IMR-90 (cell line): Measurements from ENCODE around the gene DAAM2. TPM values are rescaled to one million over a fixed set of nuclear protein-coding genes. Genes with fewer than 3 reads are reported as not detected.

Experiments
- ATAC-seq: fragments of 200-7000 bp; cut with Tn5 transposase; 2 replicates; pipeline ENCODE4 v1.9.1; 2020; ENCODE audit warnings: low read depth, mild to moderate bottlenecking, moderate library complexity
- BruUV-seq: library from RNA; stranded (reverse); fragments of 400-500 nt; replicated peaks from 2 replicates; lab custom pipeline; 2021; lab: Mats Ljungman, UMichigan
- CTCF ChIA-PET: fragments of 300-600 bp; formaldehyde crosslinking; extraction: SDS; loops from one replicate; lab custom pipeline; 2021; ENCODE audit warnings: antibody characterized with exemption; lab: Yijun Ruan, JAX
- POLR2A ChIA-PET: fragments of 300-600 bp; sonication (Branson Sonifier 250); formaldehyde crosslinking; loops from one replicate; lab custom pipeline; 2022; ENCODE audit warnings: antibody characterized with exemption; ENCODE audit not compliant: unreplicated experiment; lab: Charles Lee
- DNase-seq: peaks from one replicate; pipeline ENCODE4 v3.0.0; 2013
- H2AFZ ChIP-seq: replicated peaks from 2 replicates; pipeline ENCODE3; 2013; ENCODE audit warnings: low read length, mild to moderate bottlenecking; ENCODE audit not compliant: poor library complexity
- H2AK5ac ChIP-seq: 2 replicates; pipeline ENCODE4 v1.6.1; 2013; ENCODE audit warnings: low read depth, low read length, inconsistent platforms
- H2AK9ac ChIP-seq: replicated peaks from 2 replicates; pipeline ENCODE3; 2013; ENCODE audit warnings: mild to moderate bottlenecking, low read depth, low read length, moderate library complexity; ENCODE audit not compliant: poor library complexity
- H2BK120ac ChIP-seq: 2 replicates; pipeline ENCODE4 v1.6.1; 2013; ENCODE audit warnings: low read depth, low read length, inconsistent platforms
- H2BK15ac ChIP-seq: 3 replicates; pipeline ENCODE4 v1.6.1; 2013; ENCODE audit warnings: low read depth, low read length, inconsistent platforms
- H2BK20ac ChIP-seq: 2 replicates; pipeline ENCODE4 v1.6.1; 2013; ENCODE audit warnings: low read depth, mild to moderate bottlenecking, inconsistent platforms, low read length, moderate library complexity
- H2BK5ac ChIP-seq: 2 replicates; pipeline ENCODE4 v1.6.1; 2013; ENCODE audit warnings: mild to moderate bottlenecking, low read depth, low read length, inconsistent platforms; ENCODE audit not compliant: poor library complexity, severe bottlenecking
- H3K14ac ChIP-seq: replicated peaks from 2 replicates; pipeline ENCODE4 v1.6.1; 2013; ENCODE audit warnings: low read depth, low read length, inconsistent platforms
- H3K18ac ChIP-seq: 2 replicates; pipeline ENCODE4 v1.6.1; 2013; ENCODE audit warnings: low read depth, low read length, control low read depth
- H3K23ac ChIP-seq: 2 replicates; pipeline ENCODE4 v1.6.1; 2013; ENCODE audit warnings: low read depth, low read length, inconsistent platforms
- H3K27ac ChIP-seq: 2 replicates; pipeline ENCODE4 v1.5.1; 2013; ENCODE audit warnings: mild to moderate bottlenecking, control low read depth, low read length; ENCODE audit not compliant: insufficient read depth
- H3K27me3 ChIP-seq: 2 replicates; pipeline ENCODE4 v1.6.1; 2013; ENCODE audit warnings: low read length; ENCODE audit not compliant: control insufficient read depth, insufficient read depth
- H3K36me3 ChIP-seq: 2 replicates; pipeline ENCODE4 v1.6.1; 2013; ENCODE audit warnings: low read length, mixed read lengths; ENCODE audit not compliant: control insufficient read depth, insufficient read depth
- H3K4ac ChIP-seq: 2 replicates; pipeline ENCODE4 v1.6.1; 2013; ENCODE audit warnings: low read depth, low read length, inconsistent platforms
- H3K4me1 ChIP-seq: 2 replicates; pipeline ENCODE4 v1.6.1; 2013; ENCODE audit warnings: low read length, mixed read lengths; ENCODE audit not compliant: control insufficient read depth, insufficient read depth
- H3K4me2 ChIP-seq: 2 replicates; pipeline ENCODE4 v1.6.1; 2013; ENCODE audit warnings: low read depth, mild to moderate bottlenecking, control low read depth, low read length, moderate library complexity
- H3K4me3 ChIP-seq: 2 replicates; pipeline ENCODE4 v1.5.1; 2013; ENCODE audit warnings: low read depth, mild to moderate bottlenecking, control low read depth, low read length, moderate library complexity; ENCODE audit not compliant: insufficient read depth
- H3K56ac ChIP-seq: 2 replicates; pipeline ENCODE4 v1.6.1; 2013; ENCODE audit warnings: low read length, inconsistent platforms; ENCODE audit not compliant: insufficient read depth; ENCODE audit errors: extremely low read depth
- H3K79me1 ChIP-seq, 2 experiments: 2 replicates each; pipeline ENCODE4 v1.6.1; 2013; ENCODE audit warnings: low read length in 2 of 2, inconsistent platforms in 1 of 2, low read depth in 1 of 2
- H3K9ac ChIP-seq: 2 replicates; pipeline ENCODE4 v1.6.1; 2013; ENCODE audit warnings: low read depth, low read length, control low read depth
- H3K9me1 ChIP-seq: 2 replicates; pipeline ENCODE4 v1.6.1; 2013; ENCODE audit warnings: low read length, inconsistent platforms; ENCODE audit not compliant: insufficient read depth
- H3K9me3 ChIP-seq: 2 replicates; pipeline ENCODE4 v1.6.1; 2013; ENCODE audit warnings: low read length; ENCODE audit not compliant: control insufficient read depth, insufficient read depth
- H4K20me1 ChIP-seq: 2 replicates; pipeline ENCODE4 v1.6.1; 2013; ENCODE audit warnings: low read length, inconsistent platforms; ENCODE audit not compliant: insufficient read depth
- H4K5ac ChIP-seq: 2 replicates; pipeline ENCODE4 v1.6.1; 2013; ENCODE audit warnings: mild to moderate bottlenecking, low read depth, low read length, control low read depth
- H4K8ac ChIP-seq, 2 experiments: 2 replicates each; pipeline ENCODE4 v1.6.1; 2013; ENCODE audit warnings: low read depth in 2 of 2, low read length in 2 of 2, control low read depth in 1 of 2, inconsistent platforms in 1 of 2
- H4K91ac ChIP-seq: 2 replicates; pipeline ENCODE4 v1.6.1; 2013; ENCODE audit warnings: low read depth, low read length, inconsistent platforms; ENCODE audit not compliant: insufficient read depth
- BHLHE40 ChIP-seq: fragments of 150-350 bp; IDR thresholded peaks from 2 replicates; pipeline ENCODE4 v1.6.1; 2016; ENCODE audit warnings: mild to moderate bottlenecking, low read depth, low read length
- CEBPB ChIP-seq: IDR thresholded peaks from 2 replicates; pipeline ENCODE4 v1.6.1; 2012; ENCODE audit warnings: low read depth, low read length, improper control_type of control experiment
- FOS ChIP-seq: fragments of 150-350 bp; IDR thresholded peaks from 2 replicates; pipeline ENCODE4 v1.6.1; 2016; ENCODE audit warnings: low read depth, low read length
- MAFK ChIP-seq: IDR thresholded peaks from 2 replicates; pipeline ENCODE4 v1.6.1; 2012; ENCODE audit warnings: low read depth, low read length, improper control_type of control experiment
- MAZ ChIP-seq: IDR thresholded peaks from 2 replicates; pipeline ENCODE4 v1.6.1; 2012; ENCODE audit warnings: low read depth, mild to moderate bottlenecking, low read length, improper control_type of control experiment, moderate library complexity, borderline replicate concordance
- NFE2L2 ChIP-seq: fragments of 150-350 bp; IDR thresholded peaks from 2 replicates; pipeline ENCODE4 v1.6.1; 2016; ENCODE audit warnings: low read depth, mild to moderate bottlenecking, low read length
- RAD21 ChIP-seq: IDR thresholded peaks from 2 replicates; pipeline ENCODE4 v1.6.1; 2012; ENCODE audit warnings: low read length, improper control_type of control experiment
- RFX5 ChIP-seq: IDR thresholded peaks from 2 replicates; pipeline ENCODE4 v1.8.0; 2012; ENCODE audit warnings: low read depth, mild to moderate bottlenecking, low read length, moderate library complexity
- SMC3 ChIP-seq: fragments of 150-350 bp; IDR thresholded peaks from 2 replicates; pipeline ENCODE4 v1.6.1; 2016; ENCODE audit warnings: low read depth, mild to moderate bottlenecking, antibody characterized with exemption, low read length, moderate library complexity
- WGBS, 2 experiments: methylation state at CpG; one replicate each; pipeline versions ENCODE4 v1.1.5 to v1.1.7; 2013; ENCODE audit warnings: missing lambda C conversion rate in 2 of 2; ENCODE audit not compliant: insufficient read length in 1 of 2; ENCODE audit errors: extremely low coverage in 2 of 2; 5-methylcytosine and 5-hydroxymethylcytosine counted together
- dilution Hi-C: fragments of 300-500 bp; cut with HindIII; formaldehyde crosslinking; loops from one replicate; pipeline ENCODE4 v1.14.3; 2018; ENCODE audit warnings: low sequenced_read_pairs; ENCODE audit not compliant: unreplicated experiment
- in situ Hi-C: fragments of 300-500 bp; cut with MboI; formaldehyde crosslinking; loops from 3 replicates; pipeline ENCODE4 v1.14.3; 2019; ENCODE audit warnings: low sequenced_read_pairs, inconsistent platforms, mixed read lengths
- intact Hi-C: fragments of 100-400 bp; cut with micrococcal nuclease; formaldehyde crosslinking; loops from 2 replicates; pipeline ENCODE4 v1.10.0; 2022
- polyA plus RNA-seq, 3 experiments: library from polyadenylated mRNA; depleted of rRNA; stranded (reverse); fragments of >200 nt; gene quantifications; 2 replicates each; pipeline ENCODE4 v1.2.3, GENCODE V29; 2012; ENCODE audit warnings: low replicate concordance in 1 of 3
- total RNA-seq: library from RNA; depleted of rRNA; stranded (reverse); fragments of >200 nt; gene quantifications from 2 replicates; pipeline ENCODE4 v1.2.3, GENCODE V29; 2012

Gene DAAM2
- total and polyA plus RNA-seq, 2 of the 4 experiments (the other 2 are of a cell fraction): 11.2 to 12.9 TPM

DNA sequence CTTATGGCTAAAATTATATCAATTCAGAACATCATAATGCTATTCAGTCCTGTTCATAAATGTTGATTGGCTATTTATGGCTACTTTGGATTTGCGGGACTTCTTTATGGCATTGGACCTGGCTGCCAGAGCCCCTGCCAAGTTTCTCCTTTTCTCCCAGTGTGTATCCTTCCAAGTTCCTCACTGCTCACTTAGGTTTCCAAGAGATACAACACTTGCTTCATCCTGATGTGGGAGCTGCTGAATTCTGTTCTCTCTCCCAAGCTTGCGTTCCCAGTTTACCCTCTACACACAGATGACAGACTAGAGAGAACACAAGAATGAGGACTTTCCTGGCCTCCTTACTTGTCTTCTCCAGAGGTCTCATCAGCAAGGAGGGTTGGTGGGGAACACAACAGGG is 18.4 kb upstream of the DAAM2 start (continued):
- TF ChIP-seq RAD21 (no peak), NFE2L2 (no peak), SMC3 (no peak), FOS (no peak), BHLHE40 (no peak), MAFK (no peak), RFX5 (no peak)

DNA sequence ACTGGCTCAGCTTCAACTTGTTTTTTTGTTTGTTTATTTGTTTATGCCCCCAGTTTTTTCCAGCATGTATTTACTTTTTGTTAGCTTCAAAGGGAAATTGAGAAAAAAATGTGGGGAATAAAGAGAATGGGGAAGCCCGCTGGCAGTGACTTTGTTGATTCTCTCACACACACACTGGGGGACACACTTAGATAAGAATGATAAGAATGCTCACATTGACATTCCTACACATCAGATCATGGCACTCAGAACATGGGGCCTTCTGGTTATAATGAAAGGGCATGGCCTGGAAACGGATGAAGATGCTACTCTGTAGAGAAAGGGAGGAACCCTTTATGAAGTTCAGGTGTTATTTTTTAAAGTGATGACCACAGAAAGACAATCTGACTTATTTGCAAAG is 15.6 kb upstream of the DAAM2 start:
- Histone ChIP-seq H3K79me1 (no peaks in the 10 kb centered on the region), H4K20me1 (no peaks in the 10 kb centered on the region), H2BK120ac (no peak overlapping the region), H3K9ac (no peak overlapping the region), H3K27me3 (no peaks in the 10 kb centered on the region), H3K4me2 (no peak overlapping the region), H3K14ac (no peak overlapping the region), H2AK5ac (no peak overlapping the region), H4K8ac (no peak overlapping the region), H2BK20ac (no peak overlapping the region), H2BK5ac (no peak overlapping the region), H3K9me3 (no peaks in the 10 kb centered on the region), H3K27ac (no peak overlapping the region), H3K9me1 (0 out of 2 replicates have a peak, but pooled peaks cover 3% of the 10 kb centered on the region), H3K36me3 (no peaks in the 10 kb centered on the region), H3K4ac (no peak overlapping the region), H3K23ac (no peak overlapping the region), H3K18ac (no peak overlapping the region), H3K4me1 (peaks cover 11% of the 10 kb centered on the region), H4K5ac (no peak overlapping the region), H2AK9ac (no peak overlapping the region), H3K56ac (no peak overlapping the region), H2AFZ (no peak overlapping the region), H3K4me3 (no peak overlapping the region), H2BK15ac (no peak overlapping the region), H4K91ac (no peak overlapping the region)
- CTCF ChIA-PET: no interaction called here
- intact Hi-C loops: no loop called here
- POLR2A ChIA-PET: no interaction called here
- DNase-seq (no peak), ATAC-seq (no peak)
- BruUV-seq: no TSS peak
- WGBS, 2 experiments: no CpG with 5 or more reads among the region's 2 CpGs
- no peak for TF ChIP-seq CEBPB
- no peak for TF ChIP-seq MAFK
- no peak for TF ChIP-seq SMC3
- TF ChIP-seq MAZ: no peak
- TF ChIP-seq RAD21: no peak
- TF ChIP-seq FOS: no peak
- no peak for TF ChIP-seq BHLHE40
- in situ Hi-C loops: no loop called here
- dilution Hi-C loops: no loop called here
